Stimulated activated CD4-positive, alpha-beta T cell treated with anti-CD3 and anti-CD28 coated beads, Interleukin-4, amount 100 ng/mL, for 1 hour (primary cell): Measurements from ENCODE around the gene IL17RE.
A peak's percentile ranks its signal among the peaks of the same experiment; 100 is the strongest.
"Not testable (repeated sequence)": the region's sequence is repeated elsewhere in the genome, so short reads cannot be mapped to it uniquely, and the experiment has no call there.

Experiments used
- DNase-seq: peaks from one replicate; pipeline ENCODE4 v3.0.0-alpha.2; 2020

IL17RE gene, protein sequence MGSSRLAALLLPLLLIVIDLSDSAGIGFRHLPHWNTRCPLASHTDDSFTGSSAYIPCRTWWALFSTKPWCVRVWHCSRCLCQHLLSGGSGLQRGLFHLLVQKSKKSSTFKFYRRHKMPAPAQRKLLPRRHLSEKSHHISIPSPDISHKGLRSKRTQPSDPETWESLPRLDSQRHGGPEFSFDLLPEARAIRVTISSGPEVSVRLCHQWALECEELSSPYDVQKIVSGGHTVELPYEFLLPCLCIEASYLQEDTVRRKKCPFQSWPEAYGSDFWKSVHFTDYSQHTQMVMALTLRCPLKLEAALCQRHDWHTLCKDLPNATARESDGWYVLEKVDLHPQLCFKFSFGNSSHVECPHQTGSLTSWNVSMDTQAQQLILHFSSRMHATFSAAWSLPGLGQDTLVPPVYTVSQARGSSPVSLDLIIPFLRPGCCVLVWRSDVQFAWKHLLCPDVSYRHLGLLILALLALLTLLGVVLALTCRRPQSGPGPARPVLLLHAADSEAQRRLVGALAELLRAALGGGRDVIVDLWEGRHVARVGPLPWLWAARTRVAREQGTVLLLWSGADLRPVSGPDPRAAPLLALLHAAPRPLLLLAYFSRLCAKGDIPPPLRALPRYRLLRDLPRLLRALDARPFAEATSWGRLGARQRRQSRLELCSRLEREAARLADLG

GRCh38 chr3:9902372-9903237, at the start of gene IL17RE:
Gene IL17RE (plus strand): TSS chr3:9902848. CDS start chr3:9902933, 85 bp downstream.
- DNase-seq, result no peak

DNA sequence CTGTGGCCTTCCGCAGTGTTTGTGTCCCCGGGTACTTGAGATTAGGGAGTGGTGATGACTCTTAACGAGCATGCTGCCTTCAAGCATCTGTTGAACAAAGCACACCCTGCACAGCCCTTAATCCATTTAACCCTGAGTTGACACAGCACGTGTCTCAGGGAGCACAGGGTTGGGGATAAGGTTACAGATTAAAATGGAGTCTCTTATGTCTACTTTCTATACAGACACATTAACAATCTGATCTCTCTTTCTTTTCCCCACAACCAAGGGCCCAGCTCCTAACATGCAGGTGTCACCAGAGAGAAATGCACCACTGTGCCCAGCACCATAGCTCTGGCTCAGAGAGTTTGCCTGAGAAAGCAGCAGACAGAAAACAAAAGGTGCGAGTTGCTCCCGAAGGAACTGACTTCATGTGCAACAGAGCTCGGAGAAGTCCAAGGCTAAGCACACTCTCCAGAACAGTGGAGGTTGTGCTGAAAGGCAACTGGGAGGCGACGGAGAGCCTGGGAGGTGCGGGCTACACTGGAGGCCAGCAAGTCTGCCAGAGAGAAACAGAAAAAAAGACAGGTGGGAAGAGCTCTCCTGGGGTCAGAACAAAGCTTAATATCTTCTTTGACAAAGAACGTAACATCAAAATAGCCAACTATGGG, 48.2 kb upstream of the IL17RE start:
- not testable (repeated sequence) for DNase-seq

GRCh38 chr3:9855594-9855993, 47.1 kb upstream of the IL17RE start:
- no peak for DNase-seq

- no peak for DNase-seq
Observed at GRCh38 chr3:9859530-9860025, 43.1 kb upstream of the IL17RE start.

DNA sequence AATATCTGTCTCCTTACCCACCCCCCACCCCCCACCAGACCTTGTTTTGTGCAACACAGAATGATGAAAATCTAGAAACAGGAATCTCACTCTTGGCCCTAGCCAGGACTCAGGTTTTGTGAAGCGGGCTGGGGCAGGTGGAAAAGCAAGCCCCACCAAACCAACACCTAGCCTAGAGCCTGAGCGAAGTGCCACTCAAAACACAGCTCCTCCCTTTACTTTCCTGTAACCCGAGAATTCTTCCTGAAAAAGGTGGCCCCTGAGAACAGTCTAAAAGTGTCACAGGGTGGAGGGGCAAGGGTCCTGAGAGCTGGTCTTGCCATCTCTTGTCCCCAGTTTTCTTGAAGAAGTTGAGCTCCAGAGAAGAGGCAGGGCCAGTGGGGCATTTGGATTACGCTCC, 41.4 kb upstream of the IL17RE start:
- no peak for DNase-seq

DNA sequence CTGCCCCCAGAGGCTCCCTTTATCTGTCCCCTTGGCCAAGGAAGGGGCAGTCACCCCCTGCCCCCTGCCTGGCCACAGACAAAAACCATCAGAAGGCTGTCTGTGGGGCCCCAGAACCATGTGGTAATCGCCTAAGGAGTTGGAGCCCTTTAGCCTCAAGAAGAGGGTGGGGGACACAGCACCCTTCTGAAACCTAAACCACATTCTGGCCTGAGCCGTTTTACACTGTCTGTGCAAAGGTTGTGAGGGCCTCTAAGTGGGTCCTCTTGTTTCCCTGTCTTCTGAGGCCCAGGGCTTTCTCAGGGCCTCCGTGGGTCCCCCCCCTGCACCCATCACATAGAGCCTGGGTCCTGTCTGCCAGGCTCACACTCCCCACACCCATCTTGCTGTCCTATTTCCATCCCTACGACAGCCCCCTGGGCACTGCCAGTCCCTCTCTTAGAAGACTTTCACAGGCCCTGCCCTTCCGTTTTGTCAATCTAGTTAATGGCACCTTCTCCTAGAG, 41.0 kb upstream of the IL17RE start:
- DNase-seq, result no peak

GRCh38 chr3:9862391-9863057, 40.1 kb upstream of the IL17RE start:
- peak; percentile 44 for DNase-seq

DNA sequence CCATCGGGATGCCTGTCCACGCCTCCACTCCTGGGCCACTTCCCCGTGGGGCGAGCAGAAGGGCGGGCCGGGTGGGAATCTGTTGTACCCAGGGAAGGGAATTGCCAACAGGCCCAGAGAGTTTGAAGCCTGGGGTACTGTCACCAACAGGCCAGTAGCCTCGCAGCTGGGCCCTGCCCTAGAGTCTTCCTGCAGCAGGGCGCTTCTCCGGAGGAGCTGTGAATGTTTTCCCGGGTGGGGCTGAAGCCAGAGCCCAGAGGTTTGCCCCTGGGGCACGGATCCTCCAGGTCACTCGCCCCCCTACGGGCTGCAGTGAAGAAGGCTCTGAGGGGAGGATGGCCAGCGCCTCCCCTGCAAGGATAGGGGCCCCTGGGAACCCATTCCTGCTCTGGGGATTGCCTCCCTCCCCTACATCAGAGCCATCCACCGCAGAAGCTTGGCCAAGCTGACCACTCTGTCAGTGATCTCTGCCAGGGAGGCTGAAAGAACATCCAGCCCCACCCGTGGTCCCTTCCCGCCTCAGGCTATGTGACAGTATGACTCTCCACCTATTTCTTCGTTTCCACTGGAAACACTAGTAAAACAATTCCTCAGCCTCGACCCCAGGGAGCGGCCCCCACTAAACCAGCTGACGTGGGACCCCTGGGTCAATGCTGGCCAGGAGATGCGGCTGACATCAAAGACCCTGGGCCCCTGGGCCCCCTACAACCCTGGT, 39.4 kb upstream of the IL17RE start:
- DNase-seq, result no peak

DNA sequence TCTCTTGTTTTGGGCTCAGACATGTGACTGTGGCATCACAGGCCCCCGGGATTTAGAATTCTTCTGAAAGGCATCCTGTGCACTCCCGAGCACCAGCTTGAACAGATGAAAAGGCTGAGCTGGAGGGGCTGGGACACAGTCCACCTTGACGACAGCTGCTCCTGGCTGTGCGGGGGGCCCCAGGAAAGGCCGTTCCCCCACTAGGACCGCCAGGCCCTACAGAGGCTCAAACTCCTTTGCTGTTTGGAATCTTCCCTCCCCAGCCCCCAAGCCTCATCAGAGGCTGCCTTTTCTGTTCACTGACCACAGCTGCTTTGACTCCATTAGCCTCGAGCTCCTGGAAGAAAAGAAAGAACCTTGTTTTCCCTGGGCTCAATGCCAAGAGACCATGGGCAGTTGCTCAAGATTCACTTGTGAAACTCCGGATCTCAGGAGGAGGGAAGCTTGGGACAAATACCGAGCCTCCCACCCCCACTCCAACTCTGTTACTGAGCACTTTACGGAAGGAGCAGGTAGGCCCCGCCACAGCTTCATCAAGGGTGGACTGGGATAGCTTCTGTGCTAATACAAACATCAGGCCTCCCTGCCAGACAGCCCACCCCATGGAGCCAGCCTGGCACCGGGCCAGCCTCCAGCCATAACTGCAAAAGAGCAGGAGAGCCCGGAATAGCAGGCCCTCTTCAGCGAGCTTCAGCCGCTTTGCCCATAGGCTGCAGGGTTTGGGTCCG, 38.3 kb upstream of the IL17RE start:
- DNase-seq, result no peak

DNA sequence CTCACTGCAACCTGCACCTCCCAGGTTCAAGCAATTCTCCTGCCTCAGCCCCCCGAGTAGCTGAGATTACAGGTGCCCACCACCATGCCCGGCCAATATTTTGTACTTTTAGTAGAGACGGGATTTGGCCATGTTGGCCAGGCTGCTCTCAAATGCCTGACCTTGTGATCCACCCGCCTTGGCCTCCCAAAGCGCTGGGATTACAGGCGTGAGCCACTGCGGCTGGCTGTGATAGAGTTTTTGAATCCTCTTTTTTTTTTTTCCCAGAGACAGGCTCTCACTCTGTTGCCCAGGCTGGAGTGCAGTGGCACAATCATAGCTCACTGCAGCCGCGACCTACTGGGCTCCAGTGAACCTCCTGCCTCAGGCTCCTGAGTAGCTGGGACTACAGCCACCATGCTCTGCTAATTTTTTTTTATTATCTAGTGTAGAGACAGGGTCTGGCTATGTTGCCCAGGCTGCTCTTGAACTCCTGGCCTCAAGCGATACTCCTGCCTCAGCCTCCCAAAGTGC, 37.5 kb upstream of the IL17RE start:
- not testable (repeated sequence) for DNase-seq

GRCh38 chr3:9866639-9867038, 36.0 kb upstream of the IL17RE start:
- DNase-seq, result no peak

GRCh38 chr3:9867106-9867505, 35.5 kb upstream of the IL17RE start:
- no peak for DNase-seq

DNA sequence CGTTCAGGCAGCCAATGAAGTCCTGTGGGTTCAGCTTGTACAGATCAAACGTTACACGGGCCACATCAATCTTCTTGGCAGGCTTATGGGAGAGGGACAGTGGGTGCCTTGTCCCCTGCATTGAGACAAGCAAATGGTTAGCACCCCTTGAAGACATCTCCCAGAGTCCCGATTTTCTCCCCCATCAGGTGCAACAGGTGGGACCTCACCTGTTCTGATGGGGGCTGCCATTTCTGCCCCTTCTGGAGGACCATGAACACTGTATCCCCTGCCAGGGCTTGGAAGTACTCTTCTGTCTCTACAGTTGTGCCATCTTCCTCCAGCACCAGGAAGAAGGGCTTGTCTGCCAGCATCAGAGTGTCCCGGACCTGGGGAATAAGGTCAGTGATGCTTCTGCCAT, 32.7 kb upstream of the IL17RE start:
- DNase-seq, result no peak

- DNase-seq, result no peak
Observed at GRCh38 chr3:9870978-9871377, 31.7 kb upstream of the IL17RE start.

DNA sequence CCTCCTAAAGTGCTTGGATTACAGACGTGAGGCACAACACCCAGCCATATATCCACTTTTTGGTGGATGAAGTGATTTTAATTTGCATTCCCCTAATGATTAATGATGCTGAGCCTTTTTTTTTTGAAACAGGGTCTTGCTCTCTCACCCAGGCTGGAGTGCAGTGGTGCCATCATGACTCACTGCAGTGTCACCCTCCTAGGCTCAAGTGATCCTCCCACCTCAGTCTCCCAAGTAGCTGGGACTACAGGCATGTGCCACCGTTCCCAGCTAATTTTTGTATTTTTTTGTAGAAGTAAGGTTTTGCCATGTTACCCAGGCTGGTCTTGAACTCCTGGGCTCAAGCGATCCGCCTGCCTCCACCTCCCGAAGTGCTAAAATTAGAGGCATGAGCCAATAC, 30.6 kb upstream of the IL17RE start:
- not testable (repeated sequence) for DNase-seq

DNA sequence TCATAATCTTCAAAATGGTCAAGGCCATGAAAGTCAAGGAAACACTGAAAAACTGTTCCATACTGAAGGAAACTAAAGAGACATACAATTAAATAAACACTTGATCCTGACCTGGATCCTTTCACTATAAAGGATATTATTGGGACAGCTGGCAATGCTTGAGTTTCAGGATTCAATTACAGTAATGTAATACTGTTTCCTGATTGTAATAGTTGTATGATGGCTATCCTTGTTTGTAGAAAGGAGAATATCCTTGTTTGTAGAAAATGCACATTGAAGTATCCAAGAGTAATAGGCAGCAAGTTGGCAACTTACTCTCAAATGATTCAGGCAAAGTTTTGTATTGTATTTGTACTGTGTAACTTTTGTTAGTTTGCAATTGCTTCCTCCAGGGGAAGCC, 27.2 kb upstream of the IL17RE start:
- DNase-seq, result no peak

DNA sequence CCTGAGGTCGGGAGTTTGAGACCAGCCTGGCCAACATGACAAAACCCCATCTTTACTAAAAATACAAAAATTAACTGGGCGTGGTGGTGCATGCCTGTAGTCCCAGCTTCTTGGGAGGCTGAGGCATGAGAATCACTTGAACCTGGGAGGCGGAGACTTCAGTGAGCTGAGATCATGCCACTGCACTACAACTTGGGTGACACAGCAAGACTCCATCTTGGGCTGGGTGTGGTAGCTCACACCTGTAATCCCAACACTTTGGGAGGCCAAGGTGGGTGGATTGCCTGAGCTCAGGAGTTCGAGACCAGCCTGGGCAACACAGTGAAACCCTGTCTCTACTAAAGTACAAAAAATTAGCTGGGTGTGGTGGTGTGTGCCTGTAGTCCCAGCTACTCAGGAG, 26.4 kb upstream of the IL17RE start:
- not testable (repeated sequence) for DNase-seq

GRCh38 chr3:9876991-9877390, 25.7 kb upstream of the IL17RE start:
- no peak for DNase-seq

DNA sequence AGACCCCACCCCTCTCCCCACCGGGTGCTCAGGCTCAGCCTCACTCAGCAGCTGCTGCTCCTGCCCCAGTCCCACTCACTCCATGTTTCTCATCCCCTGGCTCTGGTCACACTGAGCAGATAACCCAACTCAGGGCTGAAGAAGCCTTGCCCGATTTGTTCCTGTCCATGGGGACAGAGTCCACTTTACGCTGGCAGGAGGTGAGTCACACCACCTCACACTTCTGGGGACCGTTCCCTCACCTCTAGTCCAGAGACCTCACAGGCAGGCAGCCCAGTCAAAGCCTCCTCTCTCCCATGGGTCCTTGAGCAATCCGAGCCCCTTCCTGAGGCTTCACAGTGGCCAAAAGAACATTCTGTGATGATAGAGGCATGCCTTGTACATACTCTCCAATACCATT, 23.9 kb upstream of the IL17RE start:
- no peak for DNase-seq

- DNase-seq, result no peak
Observed at GRCh38 chr3:9879830-9880549, 22.7 kb upstream of the IL17RE start, which contains the start of gene CIDEC. Gene CIDEC (minus strand): TSS chr3:9880253. CDS start chr3:9878486, 1,767 bp downstream.
